NT2/D1 (cell line): ENCODE measurements around the gene FAM111A.

Experiments used
- SUZ12 ChIP-seq: IDR thresholded peaks from 2 replicates; pipeline ENCODE4 v1.6.1; 2011; ENCODE audit not compliant: insufficient read length, insufficient read depth; ENCODE audit errors: extremely low read depth
- YY1 ChIP-seq: IDR thresholded peaks from 2 replicates; pipeline ENCODE4 v1.6.1; 2011; ENCODE audit not compliant: insufficient read length, insufficient read depth
- ZNF274 ChIP-seq: IDR thresholded peaks from 2 replicates; pipeline ENCODE4 v1.6.1; 2011; ENCODE audit warnings: mild to moderate bottlenecking, low read depth, low read length

GRCh38 chr11:59137190-59137589, 5.5 kb upstream of the FAM111A start:
- TF ChIP-seq ZNF274 (no peak), YY1 (no peak), SUZ12 (no peak)
